ENCODE measurements around the gene PHF19. TPM values are rescaled to one million over a fixed set of nuclear protein-coding genes. Genes with fewer than 3 reads are reported as not detected.

PHF19 gene
- total RNA-seq, 1 experiment from 2014 or later: 66.8 TPM

DNA sequence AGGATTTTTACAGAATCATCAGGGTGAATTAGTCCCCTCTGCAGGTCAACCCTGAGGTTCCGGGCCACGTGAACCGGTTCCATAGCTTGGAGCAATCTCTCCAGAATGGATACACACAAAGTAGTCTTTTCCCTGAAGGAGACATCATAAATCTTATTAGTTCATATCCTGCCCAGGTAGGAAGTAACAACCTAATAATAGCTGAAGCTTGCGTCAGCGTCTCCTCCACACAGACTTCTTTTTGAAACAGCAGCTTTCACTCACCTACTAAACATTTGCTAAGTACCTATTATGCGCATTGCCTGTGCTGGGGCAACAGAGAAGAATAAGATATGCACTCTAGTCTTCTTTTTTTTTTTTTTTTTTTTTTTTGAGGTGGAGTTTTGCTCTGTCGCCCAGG is 43.7 kb downstream of the PHF19 start:
- H3T11ph ChIP-seq (ENCODE audit: low read length): no peak overlapping the region
- no peaks in the 10 kb centered on the region for H3K23me2 ChIP-seq (ENCODE audit: insufficient read length, low read depth, low read length, poor library complexity, severe bottlenecking)
- Mint-ChIP-seq H3K36me3 (ENCODE audit: insufficient read depth in 1 of 3, low read depth in 3 of 3) (peaks cover 10 to 60% (median 51%) of the 10 kb centered on the region in 3 experiments; a peak in 6 of 7 replicates), H3K27ac (peak overlapping the region in 1 of 3 experiments; percentile 72; a peak in 2 of 7 replicates), H3K9me3 (no peaks in the 10 kb centered on the region), H3K4me3 (no peak overlapping the region), H3K27me3 (ENCODE audit: low read depth) (no peaks in the 10 kb centered on the region), H3K4me1 (peaks cover 2 to 3% of the 10 kb centered on the region in 2 experiments; a peak in 1 of 4 replicates)
- H3K9ac ChIP-seq (ENCODE audit: extremely low read depth, insufficient read length, low read length): no peak overlapping the region
- no peaks in the 10 kb centered on the region for H3K27me3 ChIP-seq (ENCODE audit: insufficient read depth, low read length)
- H2BK120ac ChIP-seq (ENCODE audit: low read depth, low read length, poor library complexity, severe bottlenecking): no peak overlapping the region
- no peak overlapping the region for H3K14ac ChIP-seq (ENCODE audit: insufficient read depth, low read length)
- no peak overlapping the region for H3K4ac ChIP-seq (ENCODE audit: low read depth, low read length)
- H3K4me2 ChIP-seq (ENCODE audit: insufficient read depth, insufficient read length, low read length): no peak overlapping the region
- H2BK15ac ChIP-seq (ENCODE audit: low read depth, low read length): no peak overlapping the region
- H4K8ac ChIP-seq (replicated peaks; ENCODE audit: insufficient read length, low read depth, low read length): no peak overlapping the region
- no peak overlapping the region for H2AFZ ChIP-seq (ENCODE audit: low read length)
- H3K4me1 ChIP-seq (ENCODE audit: insufficient read depth, low read length): no peaks in the 10 kb centered on the region
- no peak overlapping the region for H3K56ac ChIP-seq (ENCODE audit: insufficient read length, low read depth, low read length)
- no peak overlapping the region for H3K23ac ChIP-seq (ENCODE audit: insufficient read length, low read depth, low read length)
- no peaks in the 10 kb centered on the region for H3K79me2 ChIP-seq (ENCODE audit: insufficient read depth, low read length)
- H2BK12ac ChIP-seq (ENCODE audit: insufficient read length, low read depth, low read length): no peak overlapping the region
- no peak overlapping the region for H4K91ac ChIP-seq (ENCODE audit: insufficient read length, low read depth, low read length)
- TF ChIP-seq, protein P1, sequence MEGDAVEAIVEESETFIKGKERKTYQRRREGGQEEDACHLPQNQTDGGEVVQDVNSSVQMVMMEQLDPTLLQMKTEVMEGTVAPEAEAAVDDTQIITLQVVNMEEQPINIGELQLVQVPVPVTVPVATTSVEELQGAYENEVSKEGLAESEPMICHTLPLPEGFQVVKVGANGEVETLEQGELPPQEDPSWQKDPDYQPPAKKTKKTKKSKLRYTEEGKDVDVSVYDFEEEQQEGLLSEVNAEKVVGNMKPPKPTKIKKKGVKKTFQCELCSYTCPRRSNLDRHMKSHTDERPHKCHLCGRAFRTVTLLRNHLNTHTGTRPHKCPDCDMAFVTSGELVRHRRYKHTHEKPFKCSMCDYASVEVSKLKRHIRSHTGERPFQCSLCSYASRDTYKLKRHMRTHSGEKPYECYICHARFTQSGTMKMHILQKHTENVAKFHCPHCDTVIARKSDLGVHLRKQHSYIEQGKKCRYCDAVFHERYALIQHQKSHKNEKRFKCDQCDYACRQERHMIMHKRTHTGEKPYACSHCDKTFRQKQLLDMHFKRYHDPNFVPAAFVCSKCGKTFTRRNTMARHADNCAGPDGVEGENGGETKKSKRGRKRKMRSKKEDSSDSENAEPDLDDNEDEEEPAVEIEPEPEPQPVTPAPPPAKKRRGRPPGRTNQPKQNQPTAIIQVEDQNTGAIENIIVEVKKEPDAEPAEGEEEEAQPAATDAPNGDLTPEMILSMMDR (conservative IDR thresholded peaks at IDR 0.05): no peak
- H4K20me1 ChIP-seq (ENCODE audit: control insufficient read depth, insufficient read depth, insufficient read length): no peaks in the 10 kb centered on the region
- H2BK5ac ChIP-seq (ENCODE audit: insufficient read length, low read length): no peak overlapping the region
- H3K27ac ChIP-seq (ENCODE audit: insufficient read length, low read depth, low read length): no peak overlapping the region
- no peak overlapping the region for H2BK20ac ChIP-seq (ENCODE audit: low read depth, low read length, poor library complexity, severe bottlenecking)
- H3K18ac ChIP-seq (ENCODE audit: insufficient read length, low read depth, low read length): no peak overlapping the region
- H4K5ac ChIP-seq (ENCODE audit: insufficient read length, low read depth, low read length): no peak overlapping the region
- no peaks in the 10 kb centered on the region for H3K79me1 ChIP-seq (ENCODE audit: insufficient read depth, low read depth, low read length, poor library complexity, severe bottlenecking)
- H2AK5ac ChIP-seq (ENCODE audit: insufficient read length, low read length): no peak overlapping the region
- H3K9me3 ChIP-seq (ENCODE audit: control insufficient read depth, low read depth, low read length): no peaks in the 10 kb centered on the region
- DNase-seq: no peak
- no CpG with 5 or more reads among the region's 7 CpGs for WGBS (ENCODE audit: extremely low coverage, insufficient read length, low lambda C conversion rate)

Measured in H9 (cell line).